Measurements from ENCODE around the gene YY2.
A peak's percentile ranks its signal among the peaks of the same experiment; 100 is the strongest.
"Not testable (repeated sequence)": the region's sequence is repeated elsewhere in the genome, so short reads cannot be mapped to it uniquely, and the experiment has no call there.

Gene YY2

DNA sequence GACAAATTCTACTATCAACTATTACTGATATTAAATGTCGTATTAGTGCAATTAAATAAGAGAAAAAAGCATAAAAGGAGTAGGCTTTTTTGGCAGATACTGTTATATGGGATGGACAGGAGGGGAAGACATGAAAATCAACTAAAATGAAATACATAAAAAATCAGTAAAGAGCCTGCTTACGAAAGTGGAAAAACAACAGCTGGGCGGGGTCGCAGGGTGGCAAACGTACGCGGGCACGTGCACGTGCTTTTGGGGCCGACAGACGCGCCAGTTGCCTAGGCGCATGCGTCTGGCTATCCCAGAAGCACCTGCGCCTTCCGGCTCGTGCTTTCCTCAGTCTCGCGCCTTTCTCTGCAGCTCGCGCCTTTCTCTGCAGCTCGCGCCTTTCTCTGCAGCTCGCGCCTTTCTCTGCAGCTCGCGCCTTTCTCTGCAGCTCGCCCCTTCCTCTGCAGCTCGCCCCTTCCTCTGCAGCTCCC is at the start of gene YY2:
TSS of gene YY2 (plus strand) at position 51 of the 479 bp plus-strand sequence. CDS start 498 bp downstream, outside the sequence.
- H3K9me3 ChIP-seq (ENCODE audit: control insufficient read depth in 1 of 2, low read length in 2 of 2), result no peaks in the 10 kb centered on the region
- peaks cover 9 to 21% of the 10 kb centered on the region in 2 donors for H3K36me3 ChIP-seq (ENCODE audit: control insufficient read depth in 1 of 2, insufficient read depth in 2 of 2, low read length in 2 of 2)

DNA sequence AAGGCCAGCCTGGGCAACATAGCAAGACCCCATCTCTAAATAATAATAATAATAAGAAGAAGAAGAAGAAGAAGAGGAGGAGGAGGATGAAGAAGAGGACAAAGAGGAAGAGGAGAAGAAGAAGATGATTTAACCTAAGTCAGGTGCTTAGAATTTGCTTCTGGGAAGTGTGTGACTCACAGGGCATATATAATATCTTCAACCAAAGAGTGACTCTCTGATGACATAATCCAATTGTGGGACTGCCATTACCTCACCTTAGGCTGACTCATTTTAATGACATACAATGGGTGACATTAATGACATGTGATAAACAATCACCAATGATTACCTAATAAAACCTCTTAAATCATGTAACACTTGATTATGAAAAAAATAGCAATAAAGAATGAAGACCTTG is 49.1 kb upstream of the YY2 start:
- Histone ChIP-seq H3K27ac (ENCODE audit: low read length) (no peak overlapping the region), H3K4me3 (ENCODE audit: low read depth in 1 of 2, low read length in 2 of 2) (no peak overlapping the region), H3K27me3 (ENCODE audit: low read depth, low read length) (no peaks in the 10 kb centered on the region), H3K9me3 (ENCODE audit: control insufficient read depth in 1 of 2, low read length in 2 of 2) (no peaks in the 10 kb centered on the region), H3K36me3 (ENCODE audit: control insufficient read depth in 1 of 2, insufficient read depth in 2 of 2, low read length in 2 of 2) (no peaks in the 10 kb centered on the region), H3K4me1 (ENCODE audit: control insufficient read depth in 1 of 2, insufficient read depth in 2 of 2, low read length in 2 of 2) (no peaks in the 10 kb centered on the region)

More for the DNA sequence above, at the start of gene YY2:
- Histone ChIP-seq H3K4me3 (ENCODE audit: low read depth in 1 of 2, low read length in 2 of 2) (no peak within 1 kb of the TSS), H3K4me1 (ENCODE audit: control insufficient read depth in 1 of 2, insufficient read depth in 2 of 2, low read length in 2 of 2) (no peaks in the 10 kb centered on the region), H3K27ac (ENCODE audit: low read length) (no peak within 1 kb of the TSS), H3K27me3 (ENCODE audit: low read depth, low read length) (no peaks in the 10 kb centered on the region)

DNA sequence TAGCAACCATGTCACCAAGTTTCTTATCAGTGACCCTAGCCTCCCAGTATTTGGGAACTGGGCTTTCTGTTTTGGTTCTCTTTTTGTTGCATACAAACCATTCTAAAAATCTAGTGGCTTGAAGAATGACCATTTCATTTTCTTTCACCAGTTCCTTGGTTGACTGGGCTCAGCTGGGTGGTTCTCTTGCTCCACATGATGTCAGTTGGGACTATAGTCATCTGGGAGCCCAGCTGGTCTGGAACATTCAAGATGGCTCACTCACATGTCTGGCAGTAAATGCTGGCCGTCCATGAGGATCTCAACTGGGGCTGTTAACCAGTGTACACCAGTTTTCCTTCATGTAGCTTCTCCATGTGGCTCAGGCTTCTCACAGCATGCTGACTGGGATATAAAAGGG is 44.0 kb upstream of the YY2 start:
- H3K9me3 ChIP-seq (ENCODE audit: control insufficient read depth in 1 of 2, low read length in 2 of 2), result no peaks in the 10 kb centered on the region
- no peaks in the 10 kb centered on the region for H3K36me3 ChIP-seq (ENCODE audit: control insufficient read depth in 1 of 2, insufficient read depth in 2 of 2, low read length in 2 of 2)
- no peak overlapping the region for H3K27ac ChIP-seq (ENCODE audit: low read length)
- no peak overlapping the region for H3K4me3 ChIP-seq (ENCODE audit: low read depth in 1 of 2, low read length in 2 of 2)
- no peaks in the 10 kb centered on the region for H3K27me3 ChIP-seq (ENCODE audit: low read depth, low read length)
- no peaks in the 10 kb centered on the region for H3K4me1 ChIP-seq (ENCODE audit: control insufficient read depth in 1 of 2, insufficient read depth in 2 of 2, low read length in 2 of 2)

DNA sequence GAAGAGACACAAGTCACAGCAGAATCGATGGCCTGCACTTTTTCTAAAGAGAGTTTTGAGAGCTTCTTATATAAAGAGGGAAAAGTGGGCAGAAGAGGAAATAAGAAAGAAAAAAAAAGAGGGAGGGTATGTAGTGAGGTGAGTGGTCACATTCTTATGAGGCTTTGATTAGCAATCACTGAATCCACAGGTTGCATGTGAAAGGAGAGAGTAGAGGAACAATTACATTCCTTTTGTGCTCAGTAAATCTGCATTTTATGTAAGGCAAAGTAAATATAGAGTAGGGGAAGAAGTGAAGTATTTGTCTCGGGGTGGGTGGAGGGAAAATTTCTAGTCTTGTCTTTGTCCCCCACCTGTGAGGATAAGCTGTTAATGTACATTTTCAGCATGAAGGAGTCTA is 43.2 kb upstream of the YY2 start:
- no peak overlapping the region for H3K27ac ChIP-seq (ENCODE audit: low read length)
- no peaks in the 10 kb centered on the region for H3K36me3 ChIP-seq (ENCODE audit: control insufficient read depth in 1 of 2, insufficient read depth in 2 of 2, low read length in 2 of 2)
- H3K4me1 ChIP-seq (ENCODE audit: control insufficient read depth in 1 of 2, insufficient read depth in 2 of 2, low read length in 2 of 2), result no peaks in the 10 kb centered on the region
- no peaks in the 10 kb centered on the region for H3K9me3 ChIP-seq (ENCODE audit: control insufficient read depth in 1 of 2, low read length in 2 of 2)
- no peak overlapping the region for H3K4me3 ChIP-seq (ENCODE audit: low read depth in 1 of 2, low read length in 2 of 2)
- H3K27me3 ChIP-seq (ENCODE audit: low read depth, low read length), result no peaks in the 10 kb centered on the region

DNA sequence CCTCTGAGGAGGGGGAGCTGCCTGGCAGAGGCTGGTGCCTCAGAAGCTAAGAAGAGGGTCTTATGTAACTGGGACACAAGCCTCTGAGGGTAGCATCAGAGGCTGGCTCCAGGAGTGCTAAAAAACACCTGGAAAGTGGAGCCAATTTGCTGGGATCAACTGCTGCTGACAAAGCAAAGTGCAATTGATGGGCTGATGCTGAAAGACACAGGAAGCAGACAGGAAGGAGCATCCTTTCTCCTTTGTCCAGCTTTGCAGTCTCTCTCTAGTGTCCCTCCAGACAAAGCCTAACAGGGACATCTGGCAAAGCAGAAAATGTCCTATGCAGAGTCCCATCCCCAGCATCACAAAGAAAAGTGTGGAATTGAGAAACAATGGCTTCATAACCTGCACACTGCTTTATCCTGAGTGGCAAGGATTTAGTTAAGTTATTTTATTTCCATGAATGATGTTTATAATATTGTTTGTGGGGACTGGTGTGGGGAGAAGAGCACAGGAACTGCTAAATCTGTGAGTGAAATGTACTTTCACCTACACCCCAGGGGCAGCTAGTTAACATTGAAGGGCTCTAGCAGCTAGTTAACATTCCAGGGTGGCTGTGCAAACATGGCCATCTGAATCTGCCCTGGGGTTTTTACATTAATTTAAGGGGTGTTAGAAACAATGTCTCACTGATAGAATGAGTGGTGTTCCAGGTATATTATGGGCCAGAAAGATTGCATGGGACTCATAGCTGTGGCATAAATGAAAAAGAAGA is 42.0 kb upstream of the YY2 start:
- Histone ChIP-seq H3K9me3 (ENCODE audit: control insufficient read depth in 1 of 2, low read length in 2 of 2) (no peaks in the 10 kb centered on the region), H3K4me3 (ENCODE audit: low read depth in 1 of 2, low read length in 2 of 2) (no peak overlapping the region), H3K27me3 (ENCODE audit: low read depth, low read length) (no peaks in the 10 kb centered on the region), H3K27ac (ENCODE audit: low read length) (no peak overlapping the region), H3K36me3 (ENCODE audit: control insufficient read depth in 1 of 2, insufficient read depth in 2 of 2, low read length in 2 of 2) (no peaks in the 10 kb centered on the region), H3K4me1 (ENCODE audit: control insufficient read depth in 1 of 2, insufficient read depth in 2 of 2, low read length in 2 of 2) (no peaks in the 10 kb centered on the region)

DNA sequence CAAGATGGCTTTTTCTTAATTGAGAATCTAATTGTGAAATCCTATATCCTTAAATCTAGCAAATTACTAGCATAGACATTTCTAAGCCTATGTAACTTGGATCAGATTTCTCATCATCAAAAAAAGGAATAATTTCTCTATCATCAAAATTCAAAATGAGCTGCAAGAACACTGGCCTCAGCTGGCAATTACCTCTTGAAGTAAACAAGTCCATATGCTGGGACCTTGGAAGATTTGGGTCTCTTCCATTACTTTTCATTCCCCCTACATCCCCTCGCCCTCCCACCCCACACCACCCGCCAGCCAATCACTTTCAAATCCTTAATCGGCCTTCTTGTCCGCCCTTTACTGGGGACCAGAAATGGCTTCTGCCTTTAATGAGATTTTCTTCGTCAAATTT is 39.7 kb upstream of the YY2 start:
- Histone ChIP-seq H3K9me3 (ENCODE audit: control insufficient read depth in 1 of 2, low read length in 2 of 2) (no peaks in the 10 kb centered on the region), H3K4me1 (ENCODE audit: control insufficient read depth in 1 of 2, insufficient read depth in 2 of 2, low read length in 2 of 2) (no peaks in the 10 kb centered on the region), H3K36me3 (ENCODE audit: control insufficient read depth in 1 of 2, insufficient read depth in 2 of 2, low read length in 2 of 2) (no peaks in the 10 kb centered on the region), H3K4me3 (ENCODE audit: low read depth in 1 of 2, low read length in 2 of 2) (no peak overlapping the region), H3K27ac (ENCODE audit: low read length) (no peak overlapping the region), H3K27me3 (ENCODE audit: low read depth, low read length) (no peaks in the 10 kb centered on the region)

DNA sequence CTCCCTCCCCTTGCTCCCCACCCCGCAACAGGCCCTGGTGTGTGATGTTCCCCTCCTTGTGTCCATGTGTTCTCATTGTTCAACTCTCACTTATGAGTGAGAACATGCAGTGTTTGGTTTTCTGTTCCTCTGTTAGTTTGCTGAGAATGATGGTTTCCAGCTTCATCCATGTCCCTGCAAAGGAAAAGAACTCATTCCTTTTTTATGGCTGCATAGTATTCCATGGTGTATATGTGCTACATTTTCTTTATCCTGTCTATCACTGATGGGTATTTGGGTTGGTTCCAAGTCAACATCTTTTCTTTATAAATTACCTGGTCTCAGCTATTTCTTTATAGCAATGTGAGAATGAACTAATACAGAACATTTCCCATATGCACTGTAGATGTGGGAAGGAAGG is 35.6 kb upstream of the YY2 start:
- H3K9me3 ChIP-seq (ENCODE audit: control insufficient read depth in 1 of 2, low read length in 2 of 2); H3K27me3 ChIP-seq (ENCODE audit: low read depth, low read length); H3K4me1 ChIP-seq (ENCODE audit: control insufficient read depth in 1 of 2, insufficient read depth in 2 of 2, low read length in 2 of 2); H3K4me3 ChIP-seq (ENCODE audit: low read depth in 1 of 2, low read length in 2 of 2); H3K36me3 ChIP-seq (ENCODE audit: control insufficient read depth in 1 of 2, insufficient read depth in 2 of 2, low read length in 2 of 2); H3K27ac ChIP-seq (ENCODE audit: low read length): not testable (repeated sequence)

DNA sequence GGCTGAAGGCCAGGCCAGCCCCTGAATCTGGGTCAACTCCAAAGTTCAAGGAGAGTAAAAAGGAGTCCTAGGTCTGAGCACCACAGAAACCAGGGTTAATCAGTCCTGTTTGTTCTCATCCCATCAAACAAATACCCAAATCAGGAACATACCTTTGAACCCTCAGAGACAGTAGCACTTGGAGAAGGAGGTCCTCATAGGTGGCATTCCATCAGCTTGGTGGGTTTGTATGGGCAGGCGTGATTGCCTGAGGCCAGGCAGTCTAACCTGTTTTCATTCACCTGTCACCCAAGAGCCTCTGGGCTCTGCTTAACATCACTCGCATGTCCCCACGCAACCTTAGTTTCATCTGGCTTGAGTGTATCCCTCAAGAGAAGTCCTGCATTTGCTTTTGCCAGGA is 33.9 kb upstream of the YY2 start:
- Histone ChIP-seq H3K27me3 (ENCODE audit: low read depth, low read length) (no peaks in the 10 kb centered on the region), H3K27ac (ENCODE audit: low read length) (no peak overlapping the region), H3K4me1 (ENCODE audit: control insufficient read depth in 1 of 2, insufficient read depth in 2 of 2, low read length in 2 of 2) (no peaks in the 10 kb centered on the region), H3K36me3 (ENCODE audit: control insufficient read depth in 1 of 2, insufficient read depth in 2 of 2, low read length in 2 of 2) (no peaks in the 10 kb centered on the region), H3K9me3 (ENCODE audit: control insufficient read depth in 1 of 2, low read length in 2 of 2) (no peaks in the 10 kb centered on the region), H3K4me3 (ENCODE audit: low read depth in 1 of 2, low read length in 2 of 2) (no peak overlapping the region)

DNA sequence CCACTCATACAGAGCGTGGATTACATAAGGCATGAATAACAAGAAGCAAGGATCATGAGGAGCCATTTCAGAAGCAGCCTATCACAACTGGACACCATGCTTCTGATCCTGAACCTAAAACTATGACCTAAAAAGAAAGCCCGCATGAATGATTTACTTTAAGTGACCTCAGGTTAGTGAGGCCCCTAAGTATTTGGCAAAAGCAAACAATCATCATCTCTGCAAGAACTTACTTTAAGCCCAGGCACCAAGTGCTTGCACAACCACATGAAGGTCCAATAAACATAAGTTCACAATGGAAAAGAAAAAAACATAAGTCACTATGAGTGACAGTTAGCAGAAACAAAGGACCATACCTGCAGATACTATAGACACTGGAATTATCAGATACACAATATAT is 24.3 kb upstream of the YY2 start:
- Histone ChIP-seq H3K27ac (ENCODE audit: low read length) (no peak overlapping the region), H3K4me1 (ENCODE audit: control insufficient read depth in 1 of 2, insufficient read depth in 2 of 2, low read length in 2 of 2) (no peaks in the 10 kb centered on the region), H3K36me3 (ENCODE audit: control insufficient read depth in 1 of 2, insufficient read depth in 2 of 2, low read length in 2 of 2) (no peaks in the 10 kb centered on the region), H3K9me3 (ENCODE audit: control insufficient read depth in 1 of 2, low read length in 2 of 2) (no peaks in the 10 kb centered on the region), H3K4me3 (ENCODE audit: low read depth in 1 of 2, low read length in 2 of 2) (no peak overlapping the region), H3K27me3 (ENCODE audit: low read depth, low read length) (no peaks in the 10 kb centered on the region)

DNA sequence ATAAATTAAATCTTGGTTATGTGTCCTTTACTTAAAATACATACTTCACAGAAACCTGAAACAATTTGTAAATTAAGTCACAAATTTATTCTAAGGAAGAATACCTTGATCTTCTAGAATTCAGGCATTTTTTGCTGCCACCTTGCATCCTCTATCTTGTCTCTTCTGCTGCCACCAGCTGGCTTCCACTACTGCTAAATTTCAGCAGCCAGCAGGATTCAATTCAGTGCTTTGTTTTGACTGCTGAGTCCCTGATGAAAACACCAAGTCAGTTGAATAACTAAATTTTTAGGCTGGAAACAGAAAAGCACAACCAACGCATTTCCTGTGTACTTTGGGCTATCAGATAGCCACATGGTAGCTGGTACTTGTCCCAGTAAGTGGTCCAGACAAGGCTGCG is 18.7 kb upstream of the YY2 start:
- no peaks in the 10 kb centered on the region for H3K9me3 ChIP-seq (ENCODE audit: control insufficient read depth in 1 of 2, low read length in 2 of 2)
- peaks cover 0 to 4% of the 10 kb centered on the region in 2 donors for H3K4me1 ChIP-seq (ENCODE audit: control insufficient read depth in 1 of 2, insufficient read depth in 2 of 2, low read length in 2 of 2)

DNA sequence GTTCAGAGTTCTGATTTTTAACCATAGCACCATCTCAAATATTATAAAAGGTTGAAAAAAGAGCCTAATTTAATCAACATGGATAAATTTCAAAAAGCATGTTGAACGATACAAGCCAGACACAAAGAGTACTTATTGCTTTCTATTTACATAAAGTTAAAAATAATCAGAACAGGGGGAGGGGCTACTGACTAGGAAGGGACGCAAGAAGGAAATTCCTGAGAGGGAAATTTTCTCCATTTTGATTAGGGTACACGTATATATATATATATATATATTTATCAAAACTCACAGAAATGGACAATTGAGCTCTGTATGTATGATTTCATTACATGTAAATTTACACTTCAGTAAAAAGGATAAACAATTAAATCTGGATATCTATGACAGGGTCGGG is 16.9 kb upstream of the YY2 start:
- no peaks in the 10 kb centered on the region for H3K36me3 ChIP-seq (ENCODE audit: control insufficient read depth in 1 of 2, insufficient read depth in 2 of 2, low read length in 2 of 2)
- H3K9me3 ChIP-seq (ENCODE audit: control insufficient read depth in 1 of 2, low read length in 2 of 2), result no peaks in the 10 kb centered on the region
- peak overlapping the region; percentile 74 for H3K27ac ChIP-seq (ENCODE audit: low read length)
- no peaks in the 10 kb centered on the region for H3K27me3 ChIP-seq (ENCODE audit: low read depth, low read length)
- peaks cover 0 to 4% of the 10 kb centered on the region in 2 donors for H3K4me1 ChIP-seq (ENCODE audit: control insufficient read depth in 1 of 2, insufficient read depth in 2 of 2, low read length in 2 of 2)
- peak overlapping the region; percentile 71 to 81 for H3K4me3 ChIP-seq (ENCODE audit: low read depth in 1 of 2, low read length in 2 of 2)

More for the DNA sequence above, 18.7 kb upstream of the YY2 start:
- no peaks in the 10 kb centered on the region for H3K36me3 ChIP-seq (ENCODE audit: control insufficient read depth in 1 of 2, insufficient read depth in 2 of 2, low read length in 2 of 2)
- H3K27me3 ChIP-seq (ENCODE audit: low read depth, low read length), result no peaks in the 10 kb centered on the region
- H3K27ac ChIP-seq (ENCODE audit: low read length), result no peak overlapping the region
- no peak overlapping the region for H3K4me3 ChIP-seq (ENCODE audit: low read depth in 1 of 2, low read length in 2 of 2)

Measured in muscle layer of duodenum (tissue), 2 donors.